ENCODE data around the gene MED19.

GRCh38 chr11:57662893-57663292 lies 49.1 kb downstream of the MED19 start:
- TF ChIP-seq ARNTL (CRISPR knock-in tag; IDR thresholded peaks at IDR 0.05; ENCODE audit: borderline replicate concordance, low read depth), result no peak
- no peak for TF ChIP-seq ISL1 (CRISPR knock-in tag; IDR thresholded peaks at IDR 0.05)
- TF ChIP-seq PATZ1 (CRISPR knock-in tag; IDR thresholded peaks at IDR 0.05; ENCODE audit: borderline replicate concordance), result no peak
- TF ChIP-seq ZFP3 (CRISPR knock-in tag; IDR thresholded peaks at IDR 0.05), result no peak
- TF ChIP-seq BACH2 (CRISPR knock-in tag; IDR thresholded peaks at IDR 0.05; ENCODE audit: borderline replicate concordance), result no peak
- no peak for TF ChIP-seq ZC3H10 (CRISPR knock-in tag; IDR thresholded peaks at IDR 0.05)
- TF ChIP-seq SNAI2 (CRISPR knock-in tag; IDR thresholded peaks at IDR 0.05), result no peak
- TF ChIP-seq ZFP30 (CRISPR knock-in tag; IDR thresholded peaks at IDR 0.05), result no peak
- TF ChIP-seq POU6F1 (CRISPR knock-in tag; IDR thresholded peaks at IDR 0.05; ENCODE audit: borderline replicate concordance, low read depth), result no peak
- no peak for TF ChIP-seq OSR1 (CRISPR knock-in tag; IDR thresholded peaks at IDR 0.05)
- TF ChIP-seq TCF4 (CRISPR knock-in tag; IDR thresholded peaks at IDR 0.05; ENCODE audit: borderline replicate concordance), result no peak
- no peak for TF ChIP-seq CREB5 (CRISPR knock-in tag; IDR thresholded peaks at IDR 0.05; ENCODE audit: low read depth)
- no peak for TF ChIP-seq TOX (CRISPR knock-in tag; IDR thresholded peaks at IDR 0.05; ENCODE audit: borderline replicate concordance)
- no peak for TF ChIP-seq ZNF70 (CRISPR knock-in tag; IDR thresholded peaks at IDR 0.05)

Measured in SK-N-SH treated with all-trans-retinoic acid at 6 μM for 48 hours (cell line).